Neural crest cell (in vitro differentiated cells): ENCODE data around the gene ALG3. TPM values are rescaled to one million over a fixed set of nuclear protein-coding genes. Genes with fewer than 3 reads are reported as not detected.

Source experiments
- DNase-seq: peaks from one replicate; pipeline ENCODE4 v3.0.0; 2021; ENCODE audit warnings: low read depth, mixed read lengths, low spot score
- H3K27ac Mint-ChIP-seq: one replicate; pipeline ENCODE4 v1.8.0; 2021; ENCODE audit warnings: mild to moderate bottlenecking, mixed read lengths; ENCODE audit not compliant: unreplicated experiment
- H3K27me3 Mint-ChIP-seq: 2 replicates; pipeline ENCODE4 v1.8.0; 2021; ENCODE audit warnings: low read depth, mild to moderate bottlenecking, mixed read lengths
- H3K36me3 Mint-ChIP-seq: 2 replicates; pipeline ENCODE4 v1.8.0; 2021; ENCODE audit warnings: low read depth, mild to moderate bottlenecking, mixed read lengths
- H3K4me1 Mint-ChIP-seq: 2 replicates; pipeline ENCODE4 v1.8.0; 2021; ENCODE audit warnings: mixed read lengths
- H3K4me3 Mint-ChIP-seq: one replicate; pipeline ENCODE4 v1.8.0; 2021; ENCODE audit warnings: mild to moderate bottlenecking, mixed read lengths
- H3K9me3 Mint-ChIP-seq: 2 replicates; pipeline ENCODE4 v1.8.0; 2021; ENCODE audit warnings: mixed read lengths
- CTCF ChIP-seq: fragments of 200-600 bp; sonication (generic); conservative IDR thresholded peaks from 2 replicates; pipeline ENCODE4 v1.5.0; 2021; ENCODE audit warnings: antibody characterized with exemption, mild to moderate bottlenecking
- total RNA-seq: library from RNA; stranded (reverse); gene quantifications from 2 replicates; pipeline ENCODE4 v1.2.1, GENCODE V29; 2021

The ALG3 gene
- total RNA-seq, 1 donor from 2014 or later = 32.0 TPM

- TF ChIP-seq CTCF = no peak
- Mint-ChIP-seq H3K27me3 (peaks cover 36% of the 10 kb centered on the region), H3K4me3 (no peak overlapping the region), H3K4me1 (no peaks in the 10 kb centered on the region), H3K27ac (no peak overlapping the region), H3K9me3 (no peaks in the 10 kb centered on the region), H3K36me3 (no peaks in the 10 kb centered on the region)
- DNase-seq = no peak
These were observed 41.6 kb upstream of the ALG3 start for GRCh38 chr3:184290331-184290730.

DNA sequence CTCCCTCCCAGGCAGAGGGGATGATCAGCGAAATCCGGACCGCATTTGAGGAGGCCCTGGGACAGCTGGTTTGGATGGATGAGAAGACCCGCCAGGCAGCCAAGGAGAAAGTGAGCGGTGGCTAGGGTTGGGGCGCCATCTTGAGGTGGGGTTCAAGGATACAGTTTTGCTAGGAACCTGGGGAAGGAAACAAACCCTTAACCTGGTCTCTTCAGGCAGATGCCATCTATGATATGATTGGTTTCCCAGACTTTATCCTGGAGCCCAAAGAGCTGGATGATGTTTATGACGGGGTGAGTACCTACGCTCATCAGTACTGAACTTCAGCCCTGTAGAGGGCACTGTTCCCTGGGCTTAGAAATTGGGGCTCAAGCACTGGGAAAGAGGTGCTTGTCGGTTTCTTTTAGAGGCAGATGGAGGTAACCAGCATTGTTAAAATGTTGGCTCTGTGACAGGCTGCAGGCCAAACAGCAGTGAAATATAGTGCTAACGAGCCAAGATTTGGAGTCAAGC is 40.7 kb upstream of the ALG3 start:
- no peak overlapping the region for H3K27ac Mint-ChIP-seq
- peak; percentile 56 for DNase-seq
- no peak overlapping the region for H3K4me3 Mint-ChIP-seq
- TF ChIP-seq CTCF = peak; percentile 66
- H3K9me3 Mint-ChIP-seq = no peaks in the 10 kb centered on the region
- peaks cover 40% of the 10 kb centered on the region for H3K27me3 Mint-ChIP-seq
- peaks cover 6% of the 10 kb centered on the region for H3K4me1 Mint-ChIP-seq
- H3K36me3 Mint-ChIP-seq = no peaks in the 10 kb centered on the region

GRCh38 chr3:184284696-184285095 is 35.9 kb upstream of the ALG3 start:
- H3K4me3 Mint-ChIP-seq = no peak overlapping the region
- H3K9me3 Mint-ChIP-seq = no peaks in the 10 kb centered on the region
- TF ChIP-seq CTCF = peak; percentile 60
- H3K27ac Mint-ChIP-seq = no peak overlapping the region
- no peaks in the 10 kb centered on the region for H3K36me3 Mint-ChIP-seq
- peaks cover 6% of the 10 kb centered on the region for H3K4me1 Mint-ChIP-seq
- peak; percentile 50 for DNase-seq
- H3K27me3 Mint-ChIP-seq = peaks cover 49% of the 10 kb centered on the region

DNA sequence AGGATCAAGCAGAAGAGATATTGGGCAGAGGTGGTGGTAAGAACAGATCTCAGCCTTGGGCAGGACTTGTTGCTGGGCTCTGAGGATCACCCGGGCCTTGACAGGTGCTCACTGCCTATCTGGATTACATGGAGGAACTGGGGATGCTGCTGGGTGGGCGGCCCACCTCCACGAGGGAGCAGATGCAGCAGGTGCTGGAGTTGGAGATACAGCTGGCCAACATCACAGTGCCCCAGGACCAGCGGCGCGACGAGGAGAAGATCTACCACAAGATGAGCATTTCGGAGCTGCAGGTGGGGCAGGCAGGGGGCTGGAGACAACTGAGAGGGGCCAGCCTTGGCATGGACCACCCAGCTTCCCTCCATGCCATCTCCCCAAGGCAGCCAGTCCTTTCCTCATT is 34.9 kb upstream of the ALG3 start:
- Mint-ChIP-seq H3K9me3 (no peaks in the 10 kb centered on the region), H3K27ac (no peak overlapping the region), H3K4me3 (no peak overlapping the region), H3K27me3 (peaks cover 46% of the 10 kb centered on the region), H3K36me3 (no peaks in the 10 kb centered on the region), H3K4me1 (peaks cover 6% of the 10 kb centered on the region)
- no peak for DNase-seq
- TF ChIP-seq CTCF = no peak

DNA sequence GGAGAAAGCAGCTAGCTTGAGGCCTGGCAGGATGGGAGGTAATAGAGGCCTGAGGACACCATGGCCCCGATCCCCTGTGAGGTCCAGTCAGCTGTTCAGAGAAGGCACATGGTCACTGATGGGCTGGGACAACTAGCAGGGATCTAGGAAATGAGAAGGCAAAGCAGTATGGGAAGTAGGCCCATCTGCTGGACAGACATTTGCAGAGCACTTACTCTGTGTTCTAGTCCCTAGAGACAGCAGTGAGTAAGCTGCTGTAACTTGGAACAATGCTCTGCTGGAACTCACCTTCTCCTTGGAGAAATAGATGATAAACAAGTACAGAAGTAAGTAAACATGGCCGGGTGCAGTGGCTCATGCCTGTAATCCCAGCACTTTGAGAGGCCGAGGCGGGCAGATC is 34.2 kb upstream of the ALG3 start:
- Mint-ChIP-seq H3K4me1 (peaks cover 6% of the 10 kb centered on the region), H3K27ac (no peak overlapping the region), H3K9me3 (no peaks in the 10 kb centered on the region), H3K4me3 (no peak overlapping the region), H3K27me3 (peaks cover 44% of the 10 kb centered on the region), H3K36me3 (no peaks in the 10 kb centered on the region)
- no peak for DNase-seq
- no peak for TF ChIP-seq CTCF

DNA sequence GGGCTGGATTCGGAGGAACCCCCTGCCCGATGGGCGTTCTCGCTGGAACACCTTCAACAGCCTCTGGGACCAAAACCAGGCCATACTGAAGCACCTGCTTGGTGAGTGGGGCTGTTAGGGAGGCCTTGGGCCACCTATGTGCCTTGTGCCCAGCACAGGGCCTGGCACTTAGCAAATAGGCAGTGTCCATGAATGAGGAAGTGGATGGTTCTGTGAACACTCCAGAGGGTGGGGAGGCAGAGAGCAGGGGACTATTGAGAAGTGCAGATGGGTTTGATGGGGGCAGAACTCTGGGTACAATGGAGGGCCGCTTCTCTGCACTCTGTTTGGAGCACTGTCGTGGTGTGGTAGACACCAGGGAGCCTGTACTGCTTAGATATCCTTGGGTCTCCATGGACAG is 28.6 kb upstream of the ALG3 start:
- Mint-ChIP-seq H3K9me3 (no peaks in the 10 kb centered on the region), H3K27me3 (peaks cover 27% of the 10 kb centered on the region), H3K27ac (no peak overlapping the region), H3K4me1 (no peaks in the 10 kb centered on the region), H3K4me3 (no peak overlapping the region), H3K36me3 (no peaks in the 10 kb centered on the region)
- TF ChIP-seq CTCF = no peak
- no peak for DNase-seq
